Measurements from ENCODE around the gene DDX6. TPM values are rescaled to one million over a fixed set of nuclear protein-coding genes. Genes with fewer than 3 reads are reported as not detected.
A peak's percentile ranks its signal among the peaks of the same experiment; 100 is the strongest.

Gene DDX6
- total RNA-seq, 4 donors from 2014 or later, result 88.1 to 130 (median 91.2) TPM

DNA sequence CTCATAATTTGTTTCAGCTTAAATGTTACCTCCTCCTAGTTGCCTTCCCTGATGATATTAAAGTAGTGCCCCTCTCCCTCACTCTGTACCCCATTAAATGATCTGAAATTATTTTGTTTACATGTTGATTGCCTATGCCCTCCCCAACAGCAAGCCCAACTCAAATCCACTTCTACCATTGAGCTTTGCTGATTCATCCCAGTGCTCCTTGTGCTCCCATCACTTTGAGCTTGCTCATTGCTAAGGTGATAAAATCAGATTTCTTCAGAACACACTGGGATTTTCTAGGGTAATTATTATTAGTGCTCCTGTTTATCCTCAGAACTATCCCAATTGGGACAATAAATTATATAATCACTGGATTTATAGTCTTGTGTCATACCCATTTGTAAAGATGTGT lies 8.4 kb upstream of the DDX6 start:
- H3K36me3 ChIP-seq, result no peaks in the 10 kb centered on the region
- TF ChIP-seq POLR2A (IDR thresholded peaks at IDR 0.05), result no peak
- TF ChIP-seq, protein P1, sequence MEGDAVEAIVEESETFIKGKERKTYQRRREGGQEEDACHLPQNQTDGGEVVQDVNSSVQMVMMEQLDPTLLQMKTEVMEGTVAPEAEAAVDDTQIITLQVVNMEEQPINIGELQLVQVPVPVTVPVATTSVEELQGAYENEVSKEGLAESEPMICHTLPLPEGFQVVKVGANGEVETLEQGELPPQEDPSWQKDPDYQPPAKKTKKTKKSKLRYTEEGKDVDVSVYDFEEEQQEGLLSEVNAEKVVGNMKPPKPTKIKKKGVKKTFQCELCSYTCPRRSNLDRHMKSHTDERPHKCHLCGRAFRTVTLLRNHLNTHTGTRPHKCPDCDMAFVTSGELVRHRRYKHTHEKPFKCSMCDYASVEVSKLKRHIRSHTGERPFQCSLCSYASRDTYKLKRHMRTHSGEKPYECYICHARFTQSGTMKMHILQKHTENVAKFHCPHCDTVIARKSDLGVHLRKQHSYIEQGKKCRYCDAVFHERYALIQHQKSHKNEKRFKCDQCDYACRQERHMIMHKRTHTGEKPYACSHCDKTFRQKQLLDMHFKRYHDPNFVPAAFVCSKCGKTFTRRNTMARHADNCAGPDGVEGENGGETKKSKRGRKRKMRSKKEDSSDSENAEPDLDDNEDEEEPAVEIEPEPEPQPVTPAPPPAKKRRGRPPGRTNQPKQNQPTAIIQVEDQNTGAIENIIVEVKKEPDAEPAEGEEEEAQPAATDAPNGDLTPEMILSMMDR (IDR thresholded peaks at IDR 0.05), result no peak
- no peak for TF ChIP-seq EP300 (IDR thresholded peaks at IDR 0.05)
- TF ChIP-seq POLR2AphosphoS5 (IDR thresholded peaks at IDR 0.05), result no peak

DNA sequence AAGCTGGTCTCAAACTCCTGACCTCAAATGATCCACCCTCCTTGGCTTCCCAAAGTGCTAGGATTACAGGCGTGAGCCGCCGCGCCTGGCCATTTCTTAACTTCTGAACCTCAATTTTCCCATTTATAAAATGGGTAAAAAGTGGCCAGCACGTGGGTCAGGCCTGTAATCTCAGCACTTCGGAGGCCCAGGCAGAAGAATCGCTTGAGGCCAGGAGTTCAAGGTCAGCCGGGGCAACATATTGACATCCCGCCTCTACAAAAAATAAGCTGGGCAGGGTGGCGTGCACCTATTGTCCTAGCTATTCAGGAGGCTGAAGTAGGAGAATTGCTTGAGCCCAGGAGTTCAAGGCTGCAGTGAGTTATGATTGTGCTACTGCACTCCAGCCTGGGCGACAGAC lies 6.5 kb upstream of the DDX6 start:
- Histone ChIP-seq H3K36me3 (no peaks in the 10 kb centered on the region), H3K9me3 (no peaks in the 10 kb centered on the region), H3K27ac (no peak overlapping the region), H3K27me3 (no peaks in the 10 kb centered on the region), H3K4me3 (no peak overlapping the region), H3K4me1 (peaks cover 9% of the 10 kb centered on the region)
- TF ChIP-seq EP300 (IDR thresholded peaks at IDR 0.05), result no peak
- TF ChIP-seq POLR2AphosphoS5 (IDR thresholded peaks at IDR 0.05), result no peak
- no peak for TF ChIP-seq POLR2A (IDR thresholded peaks at IDR 0.05)
- TF ChIP-seq, protein P1 (IDR thresholded peaks at IDR 0.05), result no peak
- 96% methylated on average over 11 of the region's 11 CpGs for WGBS
- no peak for DNase-seq (ENCODE audit: low spot score in 2 of 2)

More for the DNA sequence above, 8.4 kb upstream of the DDX6 start:
- Histone ChIP-seq H3K27me3 (no peaks in the 10 kb centered on the region), H3K9me3 (no peaks in the 10 kb centered on the region), H3K4me3 (no peak overlapping the region), H3K27ac (no peak overlapping the region), H3K4me1 (no peaks in the 10 kb centered on the region)
- no peak for DNase-seq (ENCODE audit: low spot score in 2 of 2)

DNA sequence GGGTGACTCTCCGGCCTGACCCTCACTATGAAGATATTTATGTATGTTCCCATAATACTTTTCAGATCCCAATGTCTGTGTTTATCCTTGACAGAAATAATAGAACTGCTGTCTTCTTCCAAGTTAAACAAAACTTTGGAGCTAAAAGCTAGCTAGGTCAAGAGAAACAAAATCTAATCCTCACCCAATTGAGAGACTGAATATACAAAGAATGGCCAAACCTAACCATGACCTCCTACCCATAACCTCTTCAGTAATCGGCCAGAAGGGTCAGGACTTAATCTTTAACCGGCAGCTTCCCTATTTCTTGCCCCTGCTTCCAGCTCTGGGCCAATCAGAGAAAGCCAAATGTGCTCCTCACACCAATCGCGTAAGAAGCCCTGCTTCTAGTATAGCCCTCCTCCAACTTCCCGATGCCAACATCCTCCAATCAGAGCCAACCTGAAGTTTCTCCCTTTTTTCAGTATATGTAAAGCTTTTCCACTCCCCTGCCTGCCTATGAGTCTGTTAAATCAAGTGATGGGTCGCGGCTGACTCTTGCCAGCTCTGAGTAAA lies 1.7 kb upstream of the DDX6 start:
- peak in 1 of 2 donors; percentile 77 for DNase-seq (ENCODE audit: low spot score in 2 of 2)
- Histone ChIP-seq H3K4me1 (peaks cover 34% of the 10 kb centered on the region), H3K27me3 (no peaks in the 10 kb centered on the region), H3K27ac (peak overlapping the region; percentile 99), H3K9me3 (no peaks in the 10 kb centered on the region), H3K36me3 (no peaks in the 10 kb centered on the region), H3K4me3 (peak overlapping the region; percentile 80)
- 3% methylated on average over 8 of the region's 8 CpGs for WGBS
- TF ChIP-seq, protein P1 (IDR thresholded peaks at IDR 0.05), result no peak
- TF ChIP-seq EP300 (IDR thresholded peaks at IDR 0.05) (no peak), POLR2A (IDR thresholded peaks at IDR 0.05) (peak in 1 of 2 donors; percentile 63)

DNA sequence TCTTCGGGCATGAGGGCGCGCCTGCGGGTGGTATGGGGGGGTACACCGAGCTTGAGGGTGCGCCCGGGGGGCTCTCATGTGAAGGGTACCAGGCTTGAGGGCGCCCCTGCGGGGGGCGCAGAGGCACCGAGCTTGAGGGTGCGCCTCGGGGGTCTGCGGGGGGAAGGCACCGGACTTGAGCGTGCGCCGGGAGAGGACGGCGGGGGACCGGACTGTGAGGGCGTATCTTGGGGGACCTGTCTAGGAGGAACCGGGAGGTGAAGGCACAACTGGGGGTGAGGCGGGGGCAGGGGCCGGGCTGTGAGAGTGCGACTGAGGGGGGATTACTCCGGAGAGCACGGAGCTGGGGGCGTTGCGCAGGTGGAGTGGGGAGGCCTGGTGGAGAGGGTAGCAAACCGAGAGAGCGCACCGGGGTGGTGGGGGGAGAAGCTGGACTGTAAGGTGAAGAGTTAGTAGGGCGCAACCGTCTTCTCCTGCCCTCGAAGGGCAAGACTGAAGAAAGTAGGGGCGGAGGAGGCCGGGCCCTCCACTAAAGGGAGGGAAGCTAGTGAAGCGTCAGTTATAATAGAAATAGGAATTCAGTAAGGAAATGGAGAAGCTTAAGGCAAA lies 1.1 kb upstream of the DDX6 start:
- H3K9me3 ChIP-seq, result no peaks in the 10 kb centered on the region
- H3K36me3 ChIP-seq, result no peaks in the 10 kb centered on the region
- peak; percentile 80 to 85 for DNase-seq (ENCODE audit: low spot score in 2 of 2)
- H3K4me1 ChIP-seq, result peaks cover 40% of the 10 kb centered on the region
- 5% methylated on average over 20 of the region's 39 CpGs for WGBS
- H3K27me3 ChIP-seq, result no peaks in the 10 kb centered on the region
- H3K27ac ChIP-seq, result peak overlapping the region; percentile 99
- TF ChIP-seq POLR2AphosphoS5 (IDR thresholded peaks at IDR 0.05), result no peak
- no peak for TF ChIP-seq EP300 (IDR thresholded peaks at IDR 0.05)
- TF ChIP-seq, protein P1 (IDR thresholded peaks at IDR 0.05), result no peak
- TF ChIP-seq POLR2A (IDR thresholded peaks at IDR 0.05), result no peak
- H3K4me3 ChIP-seq, result peak overlapping the region; percentile 80

DNA sequence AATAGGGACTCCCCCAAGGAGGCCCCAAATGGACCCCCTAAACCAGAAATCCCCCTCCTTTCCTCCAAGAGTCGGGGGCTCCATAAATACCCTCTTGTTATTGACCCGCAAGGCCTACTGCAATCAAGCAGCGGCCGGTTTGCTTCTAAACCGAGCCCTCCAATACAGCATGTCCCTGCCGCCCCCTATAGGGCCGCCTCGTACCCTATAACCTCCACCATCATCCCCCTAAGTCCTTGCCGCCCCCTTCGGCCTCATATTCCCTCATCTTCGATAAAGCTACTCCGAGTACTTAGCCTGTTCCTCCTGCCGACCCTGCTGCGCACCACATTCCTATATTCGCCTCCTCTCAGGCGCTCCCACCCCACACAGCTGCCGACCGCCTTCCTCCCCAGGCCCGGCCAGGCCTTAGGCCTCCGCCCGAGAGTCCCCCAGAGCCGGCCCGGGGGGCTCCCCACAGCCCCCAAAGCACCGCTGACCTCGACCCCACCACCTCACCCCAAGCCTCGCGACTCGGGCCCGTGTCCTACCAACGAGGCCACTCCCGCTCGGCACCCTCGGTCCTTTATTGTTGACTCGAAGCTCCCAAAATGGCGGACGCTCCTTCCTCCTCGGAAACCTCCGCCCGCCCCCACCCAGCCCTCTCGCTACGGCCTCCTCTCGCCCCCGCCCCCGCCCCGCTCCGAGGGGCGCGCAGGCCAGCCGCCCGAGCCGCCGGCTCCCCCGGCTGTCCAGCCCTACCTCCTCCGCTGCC lies 430 bp downstream of the DDX6 start:
- WGBS, result under 1% methylated on average over 37 of the region's 54 CpGs
- peak overlapping the region; percentile 80 for H3K4me3 ChIP-seq
- peaks cover 55% of the 10 kb centered on the region for H3K4me1 ChIP-seq
- H3K36me3 ChIP-seq, result no peaks in the 10 kb centered on the region
- H3K27me3 ChIP-seq, result no peaks in the 10 kb centered on the region
- no peaks in the 10 kb centered on the region for H3K9me3 ChIP-seq
- peak; percentile 84 to 86 for DNase-seq (ENCODE audit: low spot score in 2 of 2)
- no peak for TF ChIP-seq POLR2A (IDR thresholded peaks at IDR 0.05)
- TF ChIP-seq POLR2AphosphoS5 (IDR thresholded peaks at IDR 0.05), result peak in 1 of 3 donors; percentile 10
- TF ChIP-seq EP300 (IDR thresholded peaks at IDR 0.05), result no peak
- TF ChIP-seq, protein P1 (IDR thresholded peaks at IDR 0.05), result peak; percentile 12 to 28
- peak overlapping the region; percentile 99 for H3K27ac ChIP-seq
